Hepatocyte (in vitro differentiated cells): ENCODE results near the gene NUBPL.

ENCODE experiments used
- EZH2 ChIP-seq: fragments of 200-600 bp; sonication (generic); IDR thresholded peaks from 2 replicates; pipeline ENCODE4 v1.6.1; 2016; ENCODE audit warnings: antibody characterized with exemption, mild to moderate bottlenecking, borderline replicate concordance
- TF ChIP-seq, protein P1 (sequence below): fragments of 200-600 bp; sonication (generic); IDR thresholded peaks from 2 replicates; pipeline ENCODE4 v1.5.1; 2016; ENCODE audit warnings: antibody characterized with exemption, mild to moderate bottlenecking; ENCODE audit not compliant: poor library complexity

DNA sequence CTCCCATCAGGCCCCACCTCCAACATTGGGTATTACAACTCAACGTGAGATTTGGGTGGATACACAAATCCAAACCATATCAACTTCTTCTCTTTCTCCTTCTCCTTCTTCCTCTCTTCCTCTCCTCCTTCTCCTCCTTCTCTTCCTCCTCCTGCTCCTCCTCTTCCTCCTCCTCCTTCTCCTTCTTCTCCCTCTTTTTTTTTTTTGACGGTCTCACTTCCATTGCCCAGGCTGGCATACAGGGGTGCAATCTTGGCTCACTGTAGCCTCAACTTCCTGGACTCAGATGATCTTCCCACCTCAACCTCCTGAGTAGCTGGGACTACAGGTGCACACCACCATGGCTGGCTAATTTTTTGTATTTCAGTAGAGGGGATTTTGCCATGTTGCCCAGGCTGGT is 11.4 kb upstream of the NUBPL start:
- TF ChIP-seq, protein P1, sequence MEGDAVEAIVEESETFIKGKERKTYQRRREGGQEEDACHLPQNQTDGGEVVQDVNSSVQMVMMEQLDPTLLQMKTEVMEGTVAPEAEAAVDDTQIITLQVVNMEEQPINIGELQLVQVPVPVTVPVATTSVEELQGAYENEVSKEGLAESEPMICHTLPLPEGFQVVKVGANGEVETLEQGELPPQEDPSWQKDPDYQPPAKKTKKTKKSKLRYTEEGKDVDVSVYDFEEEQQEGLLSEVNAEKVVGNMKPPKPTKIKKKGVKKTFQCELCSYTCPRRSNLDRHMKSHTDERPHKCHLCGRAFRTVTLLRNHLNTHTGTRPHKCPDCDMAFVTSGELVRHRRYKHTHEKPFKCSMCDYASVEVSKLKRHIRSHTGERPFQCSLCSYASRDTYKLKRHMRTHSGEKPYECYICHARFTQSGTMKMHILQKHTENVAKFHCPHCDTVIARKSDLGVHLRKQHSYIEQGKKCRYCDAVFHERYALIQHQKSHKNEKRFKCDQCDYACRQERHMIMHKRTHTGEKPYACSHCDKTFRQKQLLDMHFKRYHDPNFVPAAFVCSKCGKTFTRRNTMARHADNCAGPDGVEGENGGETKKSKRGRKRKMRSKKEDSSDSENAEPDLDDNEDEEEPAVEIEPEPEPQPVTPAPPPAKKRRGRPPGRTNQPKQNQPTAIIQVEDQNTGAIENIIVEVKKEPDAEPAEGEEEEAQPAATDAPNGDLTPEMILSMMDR, result no peak
- no peak for TF ChIP-seq EZH2
